ENCODE data around the gene MSANTD1.

DNA sequence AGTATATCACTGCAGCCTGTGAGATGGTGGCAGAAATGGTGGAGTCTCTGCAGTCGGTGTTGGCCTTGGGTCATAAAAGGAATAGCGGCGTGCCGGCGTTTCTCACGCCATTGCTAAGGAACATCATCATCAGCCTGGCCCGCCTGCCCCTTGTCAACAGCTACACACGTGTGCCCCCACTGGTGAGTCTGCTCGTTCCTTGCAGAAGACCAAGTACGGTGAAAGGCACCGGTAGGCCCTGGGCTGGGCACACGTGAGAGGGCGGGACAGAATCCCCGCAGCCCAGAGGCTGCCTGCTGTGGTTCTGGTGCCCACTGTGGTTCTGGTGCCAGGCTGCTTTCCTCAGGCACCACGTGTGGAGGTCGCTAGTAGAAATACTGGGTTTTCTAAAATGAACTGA is 31.2 kb upstream of the MSANTD1 start:
- no peak for TF ChIP-seq MYC (IDR thresholded peaks at IDR 0.05; ENCODE audit: low read depth, low read length)
- no peak for TF ChIP-seq POLR2A (IDR thresholded peaks at IDR 0.05; ENCODE audit: low read depth, low read length)
- no peak for TF ChIP-seq MAX (IDR thresholded peaks at IDR 0.05; ENCODE audit: insufficient read depth, insufficient read length)
- TF ChIP-seq EZH2 (IDR thresholded peaks at IDR 0.05; ENCODE audit: borderline replicate concordance, low read depth, low read length, severe bottlenecking) = no peak
- TF ChIP-seq, protein P1, sequence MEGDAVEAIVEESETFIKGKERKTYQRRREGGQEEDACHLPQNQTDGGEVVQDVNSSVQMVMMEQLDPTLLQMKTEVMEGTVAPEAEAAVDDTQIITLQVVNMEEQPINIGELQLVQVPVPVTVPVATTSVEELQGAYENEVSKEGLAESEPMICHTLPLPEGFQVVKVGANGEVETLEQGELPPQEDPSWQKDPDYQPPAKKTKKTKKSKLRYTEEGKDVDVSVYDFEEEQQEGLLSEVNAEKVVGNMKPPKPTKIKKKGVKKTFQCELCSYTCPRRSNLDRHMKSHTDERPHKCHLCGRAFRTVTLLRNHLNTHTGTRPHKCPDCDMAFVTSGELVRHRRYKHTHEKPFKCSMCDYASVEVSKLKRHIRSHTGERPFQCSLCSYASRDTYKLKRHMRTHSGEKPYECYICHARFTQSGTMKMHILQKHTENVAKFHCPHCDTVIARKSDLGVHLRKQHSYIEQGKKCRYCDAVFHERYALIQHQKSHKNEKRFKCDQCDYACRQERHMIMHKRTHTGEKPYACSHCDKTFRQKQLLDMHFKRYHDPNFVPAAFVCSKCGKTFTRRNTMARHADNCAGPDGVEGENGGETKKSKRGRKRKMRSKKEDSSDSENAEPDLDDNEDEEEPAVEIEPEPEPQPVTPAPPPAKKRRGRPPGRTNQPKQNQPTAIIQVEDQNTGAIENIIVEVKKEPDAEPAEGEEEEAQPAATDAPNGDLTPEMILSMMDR (IDR thresholded peaks at IDR 0.05; ENCODE audit: extremely low read depth in 1 of 2, insufficient read depth in 1 of 2, low read depth in 1 of 2, low read length in 2 of 2) = no peak
- no peak for TF ChIP-seq POLR2AphosphoS5 (IDR thresholded peaks at IDR 0.05; ENCODE audit: insufficient read depth, low read depth, low read length)
- TF ChIP-seq FOS (IDR thresholded peaks at IDR 0.05; ENCODE audit: borderline replicate concordance, insufficient read depth, low read length) = no peak
